Measurements from ENCODE around the gene CCAR1. TPM values are rescaled to one million over a fixed set of nuclear protein-coding genes. Genes with fewer than 3 reads are reported as not detected.

The CCAR1 gene
- total and polyA plus RNA-seq, 2 of the 13 experiments (the other 11 are each of a cell fraction or from before 2014, with no cell fraction given), result 74.5 to 81.6 TPM

DNA sequence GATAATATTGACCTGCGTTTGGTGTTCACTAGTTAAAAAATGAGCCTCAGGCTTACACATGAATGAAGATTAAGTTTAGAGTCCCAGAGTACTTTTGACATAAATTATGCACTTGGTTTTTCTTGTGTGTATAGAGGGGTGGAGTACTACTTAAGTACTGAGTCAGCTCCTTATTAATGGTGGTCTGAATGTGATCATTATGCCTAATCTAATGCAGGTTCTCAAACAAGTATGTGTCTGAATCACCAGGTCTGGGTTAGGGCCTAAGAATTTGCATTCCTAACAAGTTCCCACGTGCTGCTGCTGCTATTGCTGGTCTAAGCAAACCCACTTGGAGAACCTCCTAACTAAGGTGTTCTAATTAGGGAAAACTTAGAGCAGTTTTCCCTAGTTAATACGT lies 75.6 kb downstream of the CCAR1 start:
- Histone ChIP-seq H3K79me2 (ENCODE audit: insufficient read depth, low read length) (no peaks in the 10 kb centered on the region), H3K4me2 (ENCODE audit: low read depth, low read length) (no peak overlapping the region), H4K20me1 (ENCODE audit: insufficient read depth, low read length) (no peaks in the 10 kb centered on the region), H3K27ac (ENCODE audit: extremely low read length, insufficient read depth, low read length) (no peak overlapping the region), H3K9ac (ENCODE audit: insufficient read depth, low read depth, low read length) (no peak overlapping the region), H3K4me1 (ENCODE audit: insufficient read depth, low read length) (no peaks in the 10 kb centered on the region), H3K9me3 (ENCODE audit: low read length) (no peaks in the 10 kb centered on the region), H2AFZ (ENCODE audit: low read length) (no peak overlapping the region), H3K27me3 (ENCODE audit: control insufficient read depth in 1 of 2, insufficient read depth in 2 of 2, low read length in 2 of 2) (no peaks in the 10 kb centered on the region), H3K4me3 (replicated peaks in 1 of 3; ENCODE audit: insufficient read depth in 1 of 3, low read depth in 2 of 3, low read length in 3 of 3) (no peak overlapping the region), H3K36me3 (replicated peaks in 1 of 2; ENCODE audit: control insufficient read depth in 1 of 2, insufficient read depth in 2 of 2, low read length in 2 of 2) (peaks cover 4 to 11% of the 10 kb centered on the region in 2 experiments; a peak in 3 of 5 replicates)
- BruUV-seq (replicated peaks), result no TSS peak
- CTCF ChIA-PET (ENCODE audit: low intra/inter-chr PET ratio, low total read pairs), result no interaction called here
- FAIRE-seq (no peak), ATAC-seq (no peak), DNase-seq (ENCODE audit: low spot score) (no peak)
- in situ Hi-C loops (cut with HindIII; ENCODE audit: extremely low pct_ligation_motif_present, low pct_unique_long_range_greater_than_20kb), result no loop called here
- 89% methylated on average over 3 of the region's 3 CpGs for WGBS (ENCODE audit: low lambda C conversion rate)
- POLR2A ChIA-PET, result no interaction called here
- intact Hi-C loops (cut with micrococcal nuclease; ENCODE audit: unreplicated experiment), result loop anchor here (10.0 kb wide), 1 partner anchor 98 kb away; no protein-coding TSS in a partner anchor
- TF ChIP-seq ZBTB7A (CRISPR knock-in tag; IDR thresholded peaks at IDR 0.05) (no peak), ZNF737 (CRISPR knock-in tag; IDR thresholded peaks at IDR 0.05; ENCODE audit: borderline replicate concordance) (no peak), ZNF687 (CRISPR knock-in tag; IDR thresholded peaks at IDR 0.05) (no peak), ZNF205 (CRISPR knock-in tag; IDR thresholded peaks at IDR 0.05) (no peak), BRD4 (CRISPR knock-in tag; IDR thresholded peaks at IDR 0.05) (no peak), PRPF4 (IDR thresholded peaks at IDR 0.05; ENCODE audit: low read depth, low read length, poor library complexity, severe bottlenecking) (no peak), ZNF274 (CRISPR knock-in tag; IDR thresholded peaks at IDR 0.05) (no peak), CREM (IDR thresholded peaks at IDR 0.05) (no peak), CREM (CRISPR knock-in tag; IDR thresholded peaks at IDR 0.05) (no peak), ZNF646 (CRISPR knock-in tag; IDR thresholded peaks at IDR 0.05) (no peak)
- TF ChIP-seq, protein P1, sequence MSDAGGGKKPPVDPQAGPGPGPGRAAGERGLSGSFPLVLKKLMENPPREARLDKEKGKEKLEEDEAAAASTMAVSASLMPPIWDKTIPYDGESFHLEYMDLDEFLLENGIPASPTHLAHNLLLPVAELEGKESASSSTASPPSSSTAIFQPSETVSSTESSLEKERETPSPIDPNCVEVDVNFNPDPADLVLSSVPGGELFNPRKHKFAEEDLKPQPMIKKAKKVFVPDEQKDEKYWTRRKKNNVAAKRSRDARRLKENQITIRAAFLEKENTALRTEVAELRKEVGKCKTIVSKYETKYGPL (CRISPR knock-in tag; IDR thresholded peaks at IDR 0.05), result no peak

Data from HepG2 (cell line).